ENCODE data around the gene LTC4S. TPM values are rescaled to one million over a fixed set of nuclear protein-coding genes. Genes with fewer than 3 reads are reported as not detected.

LTC4S gene
- total RNA-seq, 2 donors from 2014 or later = 9.0 to 11.1 TPM

- H3K9me3 ChIP-seq = no peaks in the 10 kb centered on the region
- TF ChIP-seq CTCF (IDR thresholded peaks at IDR 0.05) = no peak
- H3K4me1 ChIP-seq = peaks cover 0 to 32% of the 10 kb centered on the region in 2 donors
- no peaks in the 10 kb centered on the region for H3K27me3 ChIP-seq
- H3K4me3 ChIP-seq = no peak overlapping the region
- no peak overlapping the region for H3K27ac ChIP-seq
- H3K36me3 ChIP-seq = no peaks in the 10 kb centered on the region
- no peak for DNase-seq (ENCODE audit: low spot score)
Observed at GRCh38 chr5:179753971-179754370, 39.8 kb upstream of the LTC4S start.

GRCh38 chr5:179755022-179755421 lies 38.8 kb upstream of the LTC4S start:
- Histone ChIP-seq H3K36me3 (no peaks in the 10 kb centered on the region), H3K4me3 (no peak overlapping the region), H3K27ac (peak overlapping the region in 1 of 2 donors; percentile 41), H3K4me1 (peaks cover 0 to 40% of the 10 kb centered on the region in 2 donors), H3K9me3 (no peaks in the 10 kb centered on the region), H3K27me3 (no peaks in the 10 kb centered on the region)
- no peak for DNase-seq (ENCODE audit: low spot score)
- no peak for TF ChIP-seq CTCF (IDR thresholded peaks at IDR 0.05)

GRCh38 chr5:179758955-179759354 lies 34.8 kb upstream of the LTC4S start:
- peaks cover 0 to 68% of the 10 kb centered on the region in 2 donors for H3K4me1 ChIP-seq
- DNase-seq (ENCODE audit: low spot score) = no peak
- H3K27me3 ChIP-seq = no peaks in the 10 kb centered on the region
- H3K4me3 ChIP-seq = no peak overlapping the region
- H3K27ac ChIP-seq = no peak overlapping the region
- H3K9me3 ChIP-seq = no peaks in the 10 kb centered on the region
- H3K36me3 ChIP-seq = no peaks in the 10 kb centered on the region
- no peak for TF ChIP-seq CTCF (IDR thresholded peaks at IDR 0.05)

- no peak for TF ChIP-seq CTCF (IDR thresholded peaks at IDR 0.05)
- Histone ChIP-seq H3K36me3 (no peaks in the 10 kb centered on the region), H3K4me3 (no peak overlapping the region), H3K27ac (peak overlapping the region in 1 of 2 donors; percentile 25), H3K27me3 (no peaks in the 10 kb centered on the region), H3K9me3 (no peaks in the 10 kb centered on the region), H3K4me1 (peaks cover 0 to 67% of the 10 kb centered on the region in 2 donors)
- no peak for DNase-seq (ENCODE audit: low spot score)
Observed at GRCh38 chr5:179759581-179760551, 33.9 kb upstream of the LTC4S start.

GRCh38 chr5:179762079-179762780 lies 31.6 kb upstream of the LTC4S start:
- no peak overlapping the region for H3K4me3 ChIP-seq
- H3K27ac ChIP-seq = no peak overlapping the region
- no peak for TF ChIP-seq CTCF (IDR thresholded peaks at IDR 0.05)

More at GRCh38 chr5:179762079-179762780, 31.6 kb upstream of the LTC4S start:
- no peak for DNase-seq (ENCODE audit: low spot score)
- Histone ChIP-seq H3K4me1 (peaks cover 0 to 67% of the 10 kb centered on the region in 2 donors), H3K27me3 (no peaks in the 10 kb centered on the region), H3K9me3 (no peaks in the 10 kb centered on the region), H3K36me3 (peaks cover 20% of the 10 kb centered on the region)
